ENCODE data around the gene RAD21L1.

Gene RAD21L1

DNA sequence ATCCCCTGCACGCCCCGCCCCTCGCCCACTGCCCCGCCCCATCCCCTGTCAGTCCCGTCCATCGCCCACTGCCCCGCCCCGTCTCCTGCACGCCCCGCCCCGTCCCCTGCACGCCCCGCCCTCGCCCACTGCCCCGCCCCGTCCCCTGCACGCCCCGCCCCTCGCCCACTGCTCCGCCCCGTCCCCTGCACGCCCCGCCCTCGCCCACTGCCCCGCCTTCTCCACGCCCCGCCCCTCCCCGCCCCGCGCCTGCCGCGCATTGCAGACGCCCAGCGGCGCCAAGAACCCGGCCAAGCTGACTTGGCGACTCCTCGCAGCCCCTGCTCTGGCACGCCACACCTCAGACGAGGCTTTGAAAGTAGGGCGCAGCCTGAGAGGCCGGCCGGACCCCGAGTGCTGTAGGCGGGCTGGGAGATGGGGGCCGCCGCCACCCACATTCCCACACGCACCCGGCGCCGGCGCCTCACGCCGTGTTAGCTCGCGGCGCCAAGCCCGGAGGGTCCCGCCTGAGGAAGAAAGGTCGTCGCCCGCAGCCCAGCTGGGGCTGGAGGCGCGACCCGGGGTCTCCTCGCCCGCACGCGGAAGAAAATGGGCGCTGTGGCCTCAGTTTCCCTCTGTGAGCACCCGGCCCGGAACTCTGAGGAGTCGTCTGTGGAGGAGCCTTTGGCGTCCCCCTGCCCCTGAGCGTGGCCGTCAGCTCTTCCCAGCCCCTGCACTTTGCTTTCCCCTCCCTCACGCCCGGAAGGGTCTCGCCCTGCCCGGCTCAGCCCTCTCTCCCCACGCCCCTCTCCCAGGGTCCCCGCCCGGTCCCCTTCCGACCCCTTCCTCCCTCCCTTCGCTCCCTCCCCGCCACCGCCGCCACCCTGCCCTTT is at the start of gene RAD21L1:
RAD21L1 (plus strand) TSS at position 262 of the 872 bp plus-strand sequence. CDS start 2,410 bp downstream, outside the sequence.
- H3K4me3 ChIP-seq (ENCODE audit: low read length), result peak within 1 kb of the TSS; percentile 57
- TF ChIP-seq, protein P1, sequence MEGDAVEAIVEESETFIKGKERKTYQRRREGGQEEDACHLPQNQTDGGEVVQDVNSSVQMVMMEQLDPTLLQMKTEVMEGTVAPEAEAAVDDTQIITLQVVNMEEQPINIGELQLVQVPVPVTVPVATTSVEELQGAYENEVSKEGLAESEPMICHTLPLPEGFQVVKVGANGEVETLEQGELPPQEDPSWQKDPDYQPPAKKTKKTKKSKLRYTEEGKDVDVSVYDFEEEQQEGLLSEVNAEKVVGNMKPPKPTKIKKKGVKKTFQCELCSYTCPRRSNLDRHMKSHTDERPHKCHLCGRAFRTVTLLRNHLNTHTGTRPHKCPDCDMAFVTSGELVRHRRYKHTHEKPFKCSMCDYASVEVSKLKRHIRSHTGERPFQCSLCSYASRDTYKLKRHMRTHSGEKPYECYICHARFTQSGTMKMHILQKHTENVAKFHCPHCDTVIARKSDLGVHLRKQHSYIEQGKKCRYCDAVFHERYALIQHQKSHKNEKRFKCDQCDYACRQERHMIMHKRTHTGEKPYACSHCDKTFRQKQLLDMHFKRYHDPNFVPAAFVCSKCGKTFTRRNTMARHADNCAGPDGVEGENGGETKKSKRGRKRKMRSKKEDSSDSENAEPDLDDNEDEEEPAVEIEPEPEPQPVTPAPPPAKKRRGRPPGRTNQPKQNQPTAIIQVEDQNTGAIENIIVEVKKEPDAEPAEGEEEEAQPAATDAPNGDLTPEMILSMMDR (IDR thresholded peaks at IDR 0.05; ENCODE audit: insufficient read depth, low read depth, low read length, missing control alignments), result no peak

DNA sequence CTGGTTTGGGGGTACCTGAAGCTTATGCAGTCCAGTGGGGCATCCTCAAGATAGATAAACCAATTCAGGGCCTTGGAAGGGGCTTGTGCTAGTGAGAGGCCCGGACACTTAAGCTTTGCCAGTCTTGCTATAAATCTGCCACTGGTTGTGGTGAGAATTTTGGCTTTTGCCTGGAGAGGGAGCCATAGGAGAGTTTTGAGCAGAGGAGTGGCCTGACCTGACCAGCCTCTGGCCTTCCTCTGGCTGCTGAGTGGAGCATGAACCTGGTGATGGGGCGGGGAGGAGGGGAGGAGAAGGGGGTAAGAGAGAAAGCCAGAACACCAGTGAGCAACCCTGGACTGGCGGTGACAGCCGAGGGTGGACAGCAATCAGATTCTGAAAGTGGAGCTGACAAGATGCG is 48.2 kb upstream of the RAD21L1 start:
- peak; percentile 25 for DNase-seq (ENCODE audit: low read depth)
- H3K4me3 ChIP-seq (ENCODE audit: low read length), result no peak overlapping the region
- TF ChIP-seq, protein P1 (IDR thresholded peaks at IDR 0.05; ENCODE audit: insufficient read depth, low read depth, low read length, missing control alignments), result no peak

More for the DNA sequence above, at the start of gene RAD21L1:
- peak; percentile 86 for DNase-seq (ENCODE audit: low read depth)

DNA sequence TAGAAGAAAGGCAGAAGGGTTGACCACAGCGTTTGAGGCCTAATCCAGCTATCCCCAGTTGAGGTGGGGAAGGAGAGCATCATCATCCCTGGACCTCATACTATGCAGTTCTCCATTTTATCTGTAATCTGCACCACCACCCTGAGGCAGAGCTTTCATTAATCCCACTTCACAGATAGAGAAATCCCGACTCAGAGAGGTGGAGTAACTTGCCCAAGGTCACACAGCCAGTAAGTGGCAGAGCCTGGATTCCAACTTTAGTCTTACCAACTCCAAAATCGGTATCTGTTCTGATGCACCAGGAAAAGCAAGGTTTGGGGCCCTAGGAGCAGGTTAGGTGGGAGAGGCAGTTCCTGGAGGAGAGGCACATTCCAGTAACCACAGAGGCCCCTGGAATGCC is 47.7 kb upstream of the RAD21L1 start:
- DNase-seq (ENCODE audit: low read depth), result no peak
- TF ChIP-seq, protein P1 (IDR thresholded peaks at IDR 0.05; ENCODE audit: insufficient read depth, low read depth, low read length, missing control alignments), result no peak
- H3K4me3 ChIP-seq (ENCODE audit: low read length), result no peak overlapping the region

DNA sequence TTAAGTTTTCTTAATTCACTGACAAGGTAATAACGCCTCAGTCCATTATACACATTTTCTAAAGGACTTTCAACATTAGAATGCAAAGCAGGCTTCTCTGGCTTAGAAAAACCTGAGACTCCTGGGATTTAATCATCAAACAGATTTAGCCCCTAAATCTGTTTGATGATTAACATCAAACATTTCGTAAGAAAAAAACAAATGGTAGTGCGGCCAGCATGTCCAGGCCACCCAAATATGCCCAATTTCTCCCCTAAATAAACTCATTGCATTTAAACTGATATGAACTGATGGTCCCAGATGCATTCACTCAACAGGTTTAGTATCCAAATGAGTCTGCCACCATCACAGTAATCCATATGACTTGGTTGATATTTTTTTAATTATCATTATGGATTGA is 47.2 kb upstream of the RAD21L1 start:
- no peak for DNase-seq (ENCODE audit: low read depth)
- no peak overlapping the region for H3K4me3 ChIP-seq (ENCODE audit: low read length)
- TF ChIP-seq, protein P1 (IDR thresholded peaks at IDR 0.05; ENCODE audit: insufficient read depth, low read depth, low read length, missing control alignments), result no peak

DNA sequence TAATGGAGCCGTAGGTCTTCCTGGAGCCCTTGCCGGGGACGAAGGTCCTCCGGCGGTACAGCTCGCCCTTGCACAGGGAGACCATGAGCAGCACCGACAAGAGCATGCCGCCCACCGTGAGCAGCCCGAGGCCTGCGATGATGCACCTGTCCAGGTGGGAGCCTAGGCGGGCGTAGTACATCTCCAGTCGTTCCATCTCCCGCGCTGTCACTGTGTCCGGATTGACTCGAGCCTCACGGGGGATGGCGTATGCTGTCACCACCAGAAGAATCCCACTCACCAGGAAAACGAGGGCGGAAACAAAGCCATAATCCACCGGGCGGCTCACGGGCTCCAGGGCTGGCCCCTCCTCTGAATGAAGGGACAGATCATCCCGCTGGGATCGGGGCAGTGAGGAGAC is 44.9 kb upstream of the RAD21L1 start:
- no peak for DNase-seq (ENCODE audit: low read depth)
- TF ChIP-seq, protein P1 (IDR thresholded peaks at IDR 0.05; ENCODE audit: insufficient read depth, low read depth, low read length, missing control alignments), result no peak

DNA sequence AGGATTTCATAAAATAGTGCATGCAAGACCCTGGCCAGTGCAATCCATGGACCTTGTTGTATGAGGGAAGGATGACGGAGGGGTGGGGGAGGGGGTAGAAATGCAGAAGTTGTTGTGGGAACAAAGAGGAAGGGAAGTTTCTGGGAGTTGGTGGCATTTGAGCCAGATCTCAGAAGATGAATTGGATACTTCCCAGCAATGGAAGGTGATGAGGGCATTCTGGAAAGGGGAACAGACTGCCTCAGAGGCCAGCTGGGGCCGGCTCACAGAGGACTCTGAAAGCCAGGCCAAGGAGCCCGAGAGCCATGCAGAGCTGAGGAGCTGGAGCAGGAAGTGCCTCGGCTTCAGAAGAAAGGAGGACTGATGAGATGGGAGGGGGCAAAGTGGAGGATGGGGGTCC is 43.7 kb upstream of the RAD21L1 start:
- TF ChIP-seq, protein P1 (IDR thresholded peaks at IDR 0.05; ENCODE audit: insufficient read depth, low read depth, low read length, missing control alignments), result no peak
- no peak overlapping the region for H3K4me3 ChIP-seq (ENCODE audit: low read length)
- no peak for DNase-seq (ENCODE audit: low read depth)

More for the DNA sequence above, 44.9 kb upstream of the RAD21L1 start:
- H3K4me3 ChIP-seq (ENCODE audit: low read length), result no peak overlapping the region

Measured in epithelial cell of esophagus (primary cell).